GM12801 (cell line): ENCODE data around the gene IL17C.

Experiments
- TF ChIP-seq, protein P1 (sequence below): IDR thresholded peaks from one replicate; pipeline ENCODE4 v1.5.1; 2011; ENCODE audit warnings: control low read depth; ENCODE audit not compliant: insufficient read length; ENCODE audit errors: extremely low read depth

Gene IL17C

GRCh38 chr16:88634994-88635670 lies 3.2 kb upstream of the IL17C start:
- TF ChIP-seq, protein P1, sequence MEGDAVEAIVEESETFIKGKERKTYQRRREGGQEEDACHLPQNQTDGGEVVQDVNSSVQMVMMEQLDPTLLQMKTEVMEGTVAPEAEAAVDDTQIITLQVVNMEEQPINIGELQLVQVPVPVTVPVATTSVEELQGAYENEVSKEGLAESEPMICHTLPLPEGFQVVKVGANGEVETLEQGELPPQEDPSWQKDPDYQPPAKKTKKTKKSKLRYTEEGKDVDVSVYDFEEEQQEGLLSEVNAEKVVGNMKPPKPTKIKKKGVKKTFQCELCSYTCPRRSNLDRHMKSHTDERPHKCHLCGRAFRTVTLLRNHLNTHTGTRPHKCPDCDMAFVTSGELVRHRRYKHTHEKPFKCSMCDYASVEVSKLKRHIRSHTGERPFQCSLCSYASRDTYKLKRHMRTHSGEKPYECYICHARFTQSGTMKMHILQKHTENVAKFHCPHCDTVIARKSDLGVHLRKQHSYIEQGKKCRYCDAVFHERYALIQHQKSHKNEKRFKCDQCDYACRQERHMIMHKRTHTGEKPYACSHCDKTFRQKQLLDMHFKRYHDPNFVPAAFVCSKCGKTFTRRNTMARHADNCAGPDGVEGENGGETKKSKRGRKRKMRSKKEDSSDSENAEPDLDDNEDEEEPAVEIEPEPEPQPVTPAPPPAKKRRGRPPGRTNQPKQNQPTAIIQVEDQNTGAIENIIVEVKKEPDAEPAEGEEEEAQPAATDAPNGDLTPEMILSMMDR, result no peak

- TF ChIP-seq, protein P1, result no peak
Measured at GRCh38 chr16:88635671-88636319, 2.6 kb upstream of the IL17C start.

- TF ChIP-seq, protein P1, result no peak
Measured at GRCh38 chr16:88636488-88637265, 1.7 kb upstream of the IL17C start.

DNA sequence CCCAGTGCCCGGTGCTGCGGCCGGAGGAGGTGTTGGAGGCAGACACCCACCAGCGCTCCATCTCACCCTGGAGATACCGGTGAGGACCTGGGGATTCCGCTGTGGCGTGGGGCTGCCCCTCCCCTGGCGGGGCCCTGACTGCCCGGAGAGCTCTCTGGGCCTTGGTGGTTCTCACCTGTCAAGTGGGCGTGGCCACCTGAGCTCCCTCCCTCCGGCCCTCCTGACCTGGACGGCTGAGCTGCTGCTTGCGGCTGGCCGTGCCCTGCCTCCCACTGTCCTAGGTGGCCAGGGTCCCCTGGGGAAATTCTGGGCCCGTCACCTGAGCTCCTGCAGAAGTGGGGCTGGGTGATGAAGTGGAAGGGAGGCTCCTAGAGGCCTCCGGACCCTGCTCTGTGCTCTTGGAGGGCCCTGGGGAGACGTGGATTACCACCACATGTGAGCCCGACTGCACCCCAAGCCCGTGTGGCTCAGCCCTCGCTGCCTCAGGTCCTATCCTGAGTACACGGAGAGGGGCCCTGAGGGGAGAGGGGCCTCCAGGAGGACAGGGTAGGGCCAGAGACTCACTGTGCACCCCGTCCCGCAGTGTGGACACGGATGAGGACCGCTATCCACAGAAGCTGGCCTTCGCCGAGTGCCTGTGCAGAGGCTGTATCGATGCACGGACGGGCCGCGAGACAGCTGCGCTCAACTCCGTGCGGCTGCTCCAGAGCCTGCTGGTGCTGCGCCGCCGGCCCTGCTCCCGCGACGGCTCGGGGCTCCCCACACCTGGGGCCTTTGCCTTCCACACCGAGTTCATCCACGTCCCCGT lies 1.1 kb downstream of the IL17C start:
- TF ChIP-seq, protein P1, result no peak

DNA sequence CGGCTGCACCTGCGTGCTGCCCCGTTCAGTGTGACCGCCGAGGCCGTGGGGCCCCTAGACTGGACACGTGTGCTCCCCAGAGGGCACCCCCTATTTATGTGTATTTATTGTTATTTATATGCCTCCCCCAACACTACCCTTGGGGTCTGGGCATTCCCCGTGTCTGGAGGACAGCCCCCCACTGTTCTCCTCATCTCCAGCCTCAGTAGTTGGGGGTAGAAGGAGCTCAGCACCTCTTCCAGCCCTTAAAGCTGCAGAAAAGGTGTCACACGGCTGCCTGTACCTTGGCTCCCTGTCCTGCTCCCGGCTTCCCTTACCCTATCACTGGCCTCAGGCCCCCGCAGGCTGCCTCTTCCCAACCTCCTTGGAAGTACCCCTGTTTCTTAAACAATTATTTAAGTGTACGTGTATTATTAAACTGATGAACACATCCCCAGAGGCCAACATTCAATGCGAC lies 1.7 kb downstream of the IL17C start:
- TF ChIP-seq, protein P1, result no peak

GRCh38 chr16:88640498-88641247 lies 2.3 kb downstream of the IL17C start:
- TF ChIP-seq, protein P1, result no peak
